ENCODE results near the gene SUOX. TPM values are rescaled to one million over a fixed set of nuclear protein-coding genes. Genes with fewer than 3 reads are reported as not detected.
"Not testable (repeated sequence)": the region's sequence is repeated elsewhere in the genome, so short reads cannot be mapped to it uniquely, and the experiment has no call there.

Gene SUOX
- total RNA-seq, 2 experiments from 2014 or later = 0.82 to 1.2 TPM

GRCh38 chr12:55978393-55978792 lies 18.7 kb upstream of the SUOX start:
- CTCF ChIA-PET = no interaction called here
- ATAC-seq (ENCODE audit: poor library complexity) (no peak), DNase-seq (no peak)
- no peaks in the 10 kb centered on the region for H3K9me3 ChIP-seq (ENCODE audit: control insufficient read depth in 1 of 2, insufficient read depth in 1 of 2, low read length in 2 of 2)
- no peak overlapping the region for H3K27ac ChIP-seq (ENCODE audit: low read depth in 1 of 2, low read length in 2 of 2)
- H3K4me3 Mint-ChIP-seq = no peak overlapping the region
- intact Hi-C loops (cut with DNase I, micrococcal nuclease) = no loop called here
- no peaks in the 10 kb centered on the region for H3K27me3 ChIP-seq (ENCODE audit: control insufficient read depth in 1 of 2, insufficient read depth in 2 of 2, low read length in 2 of 2)
- peaks cover 20% of the 10 kb centered on the region for H3K4me1 ChIP-seq (ENCODE audit: insufficient read depth, low read length)
- peaks cover 39% of the 10 kb centered on the region for H3K36me3 ChIP-seq (ENCODE audit: insufficient read depth, low read length)
- no peak overlapping the region for H3K4me3 ChIP-seq (ENCODE audit: low read length)
- H3K9me3 Mint-ChIP-seq = no peaks in the 10 kb centered on the region
- peak overlapping the region; percentile 30 for H3K27ac Mint-ChIP-seq
- POLR2A ChIA-PET = no interaction called here
- no peaks in the 10 kb centered on the region for H3K27me3 Mint-ChIP-seq
- peaks cover 39% of the 10 kb centered on the region for H3K4me1 Mint-ChIP-seq (ENCODE audit: low read depth)
- TF ChIP-seq CTCF (IDR thresholded peaks at IDR 0.05) = no peak
- H3K36me3 Mint-ChIP-seq (ENCODE audit: low read depth) = peaks cover 44% of the 10 kb centered on the region

DNA sequence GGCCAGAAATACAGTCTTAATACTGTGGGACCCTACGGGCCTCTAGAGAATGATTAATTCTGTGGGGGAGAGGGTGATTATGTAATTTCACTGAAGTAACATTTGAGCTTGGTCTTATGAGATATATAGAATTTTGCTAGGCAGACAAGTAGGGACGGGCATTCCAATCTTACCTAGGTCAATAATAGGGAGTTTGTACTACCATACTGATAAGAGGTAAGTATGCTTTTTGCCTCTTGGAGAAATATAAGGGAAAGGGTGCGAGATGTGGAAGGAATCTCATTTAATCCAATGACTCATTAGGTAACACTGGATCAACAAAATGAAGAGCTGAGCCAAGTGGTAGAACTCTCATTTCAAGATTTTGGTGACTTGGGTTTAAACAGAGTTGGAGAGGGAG lies 18.0 kb upstream of the SUOX start:
- H3K4me1 ChIP-seq (ENCODE audit: insufficient read depth, low read length) = peaks cover 20% of the 10 kb centered on the region
- H3K36me3 ChIP-seq (ENCODE audit: insufficient read depth, low read length) = peaks cover 46% of the 10 kb centered on the region
- peaks cover 39% of the 10 kb centered on the region for H3K4me1 Mint-ChIP-seq (ENCODE audit: low read depth)
- no peaks in the 10 kb centered on the region for H3K27me3 Mint-ChIP-seq
- no peaks in the 10 kb centered on the region for H3K9me3 Mint-ChIP-seq
- H3K4me3 Mint-ChIP-seq = no peak overlapping the region
- DNase-seq = no peak
- intact Hi-C loops (cut with DNase I, micrococcal nuclease) = no loop called here
- H3K27me3 ChIP-seq (ENCODE audit: control insufficient read depth in 1 of 2, insufficient read depth in 2 of 2, low read length in 2 of 2) = no peaks in the 10 kb centered on the region
- H3K27ac ChIP-seq (ENCODE audit: low read depth in 1 of 2, low read length in 2 of 2) = no peak overlapping the region
- CTCF ChIA-PET = no interaction called here
- POLR2A ChIA-PET = interaction anchor here (0.6 kb wide), 1 partner anchor 31 kb away, joined by 3 read pairs; no protein-coding TSS in a partner anchor
- no peak overlapping the region for H3K27ac Mint-ChIP-seq
- H3K9me3 ChIP-seq (ENCODE audit: control insufficient read depth in 1 of 2, insufficient read depth in 1 of 2, low read length in 2 of 2) = no peaks in the 10 kb centered on the region
- no peak for TF ChIP-seq CTCF (IDR thresholded peaks at IDR 0.05)
- no peak overlapping the region for H3K4me3 ChIP-seq (ENCODE audit: low read length)
- ATAC-seq (ENCODE audit: poor library complexity) = no peak
- peaks cover 49% of the 10 kb centered on the region for H3K36me3 Mint-ChIP-seq (ENCODE audit: low read depth)

DNA sequence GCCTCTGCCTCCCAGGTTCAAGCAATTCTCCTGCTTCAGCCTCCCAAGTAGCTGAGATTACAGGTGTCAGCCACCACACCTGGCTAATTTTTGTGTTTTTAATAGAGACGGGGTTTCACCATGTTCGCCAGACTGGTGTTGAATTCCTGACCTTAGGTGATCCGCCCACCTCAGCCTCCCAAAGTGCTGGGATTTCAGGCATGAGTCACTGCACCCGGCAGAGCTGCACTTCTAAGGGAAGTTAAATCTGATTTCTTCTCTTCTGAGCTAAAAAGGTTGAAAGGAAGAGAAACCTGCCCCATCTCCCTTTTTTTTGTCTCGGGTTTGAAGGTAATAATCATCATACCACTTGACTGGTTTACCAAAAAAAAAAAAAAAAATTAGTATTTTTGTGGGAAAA lies 15.2 kb upstream of the SUOX start:
- peaks cover 64% of the 10 kb centered on the region for H3K36me3 Mint-ChIP-seq (ENCODE audit: low read depth)
- H3K4me1 ChIP-seq (ENCODE audit: insufficient read depth, low read length); H3K9me3 ChIP-seq (ENCODE audit: control insufficient read depth in 1 of 2, insufficient read depth in 1 of 2, low read length in 2 of 2); H3K27ac ChIP-seq (ENCODE audit: low read depth in 1 of 2, low read length in 2 of 2); ATAC-seq (ENCODE audit: poor library complexity); H3K4me3 Mint-ChIP-seq; H3K9me3 Mint-ChIP-seq; H3K27me3 Mint-ChIP-seq; H3K4me3 ChIP-seq (ENCODE audit: low read length); intact Hi-C loops (cut with DNase I, micrococcal nuclease); DNase-seq; H3K27me3 ChIP-seq (ENCODE audit: control insufficient read depth in 1 of 2, insufficient read depth in 2 of 2, low read length in 2 of 2); H3K27ac Mint-ChIP-seq: not testable (repeated sequence)
- ChIA-PET POLR2A (interaction anchor here (0.7 to 1.7 kb wide), 3 partner anchors 8 to 59 kb away, joined by 3 to 10 read pairs (median 4); partner anchors contain the start of gene RAB5B), CTCF (interaction anchor here (4.7 kb wide), 1 partner anchor 14 kb away, joined by 20 read pairs; no protein-coding TSS in a partner anchor)
- H3K4me1 Mint-ChIP-seq (ENCODE audit: low read depth) = peaks cover 30% of the 10 kb centered on the region
- H3K36me3 ChIP-seq (ENCODE audit: insufficient read depth, low read length) = peaks cover 52% of the 10 kb centered on the region
